HUDEP-2 (cell line): ENCODE results near the gene IL36A.

Source experiments
- DNase-seq, 76 experiments: peaks; one replicate each; lab custom pipeline; 2025; ENCODE audit not compliant: unreplicated experiment in 76 of 76; lab: John Stamatoyannopoulos, UW

IL36A gene

GRCh38 chr2:113002677-113003076 is 2.6 kb upstream of the IL36A start:
- DNase-seq, result no peak

GRCh38 chr2:113007250-113007649 is 2.0 kb downstream of the IL36A start:
- DNase-seq, result no peak

GRCh38 chr2:113009622-113010021 is 4.4 kb downstream of the IL36A start:
- DNase-seq, result no peak

GRCh38 chr2:113010088-113010487 is 4.8 kb downstream of the IL36A start:
- DNase-seq, result no peak

- no peak for DNase-seq
These were observed 5.8 kb downstream of the IL36A start for GRCh38 chr2:113011108-113011507.

- DNase-seq, result peak in 34 of 76 experiments; percentile 2 to 70 (median 33)
These were observed 7.4 kb downstream of the IL36A start for GRCh38 chr2:113012436-113013335.

- DNase-seq, result no peak
These were observed 8.0 kb downstream of the IL36A start for GRCh38 chr2:113013336-113013661.

- DNase-seq, result no peak
These were observed 8.8 kb downstream of the IL36A start for GRCh38 chr2:113014067-113014466.

GRCh38 chr2:113015042-113015441 is 9.8 kb downstream of the IL36A start:
- DNase-seq, result no peak

GRCh38 chr2:113015655-113016054 is 10.4 kb downstream of the IL36A start:
- no peak for DNase-seq

- no peak for DNase-seq
These were observed 13.2 kb downstream of the IL36A start for GRCh38 chr2:113018509-113018908.

- DNase-seq, result no peak
These were observed 16.1 kb downstream of the IL36A start for GRCh38 chr2:113021312-113021711.

- no peak for DNase-seq
These were observed 19.5 kb downstream of the IL36A start for GRCh38 chr2:113024764-113025163.

- no peak for DNase-seq
These were observed 20.5 kb downstream of the IL36A start for GRCh38 chr2:113025737-113026136.

GRCh38 chr2:113027691-113028090 is 22.4 kb downstream of the IL36A start:
- no peak for DNase-seq

- DNase-seq, result no peak
These were observed 22.9 kb downstream of the IL36A start for GRCh38 chr2:113028112-113028511.

GRCh38 chr2:113032737-113033136 is 27.5 kb downstream of the IL36A start:
- DNase-seq, result no peak

GRCh38 chr2:113034016-113034415 is 28.8 kb downstream of the IL36A start:
- DNase-seq, result no peak

GRCh38 chr2:113036763-113037162 is 31.5 kb downstream of the IL36A start:
- DNase-seq, result no peak

- DNase-seq, result no peak
These were observed 33.0 kb downstream of the IL36A start for GRCh38 chr2:113038291-113038690.

- no peak for DNase-seq
These were observed 33.9 kb downstream of the IL36A start for GRCh38 chr2:113039158-113039557.

GRCh38 chr2:113039719-113040118 is 34.5 kb downstream of the IL36A start:
- no peak for DNase-seq

- no peak for DNase-seq
These were observed 36.6 kb downstream of the IL36A start for GRCh38 chr2:113041871-113042270.
